ENCODE data around the gene MYLK.
A peak's percentile ranks its signal among the peaks of the same experiment; 100 is the strongest.
"Not testable (repeated sequence)": the region's sequence is repeated elsewhere in the genome, so short reads cannot be mapped to it uniquely, and the experiment has no call there.

MYLK gene

DNA sequence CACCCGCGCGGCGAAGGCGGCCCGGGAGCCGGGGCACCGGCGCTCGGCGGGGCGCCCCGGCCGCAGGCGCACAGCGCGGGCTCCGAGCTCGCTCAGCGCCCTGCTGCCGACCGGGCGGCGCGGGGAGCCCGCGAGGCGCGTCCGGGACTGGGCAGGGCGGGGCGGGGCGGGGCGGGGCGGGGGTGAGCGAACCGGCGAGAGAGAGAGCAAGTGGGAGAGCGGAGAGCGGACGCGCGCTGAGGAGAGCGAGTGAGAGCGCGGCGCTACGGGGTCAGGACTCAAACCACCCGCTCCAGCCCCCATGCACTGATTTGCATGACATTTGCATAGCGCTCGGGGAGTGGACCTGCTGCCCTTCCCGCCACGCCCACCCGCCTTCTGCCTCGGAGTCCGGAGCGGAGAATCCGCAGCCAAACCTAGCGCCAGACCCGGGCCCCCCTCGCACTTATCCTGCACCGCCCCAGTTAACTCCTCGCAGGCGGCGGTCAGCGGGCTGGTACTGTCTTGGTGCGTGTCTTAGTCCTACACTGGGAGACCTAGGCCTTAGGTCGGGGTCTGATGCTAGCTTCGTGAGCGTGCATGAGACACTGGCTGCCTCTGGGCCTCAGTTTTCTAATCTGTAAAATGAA lies at the start of gene MYLK:
TSS of gene MYLK (minus strand) at position 130 of the 629 bp plus-strand sequence. CDS start 90,491 bp downstream, outside the sequence.
- peak within 1 kb of the TSS; percentile 55 for H3K4me3 ChIP-seq (ENCODE audit: low read depth, low read length)

DNA sequence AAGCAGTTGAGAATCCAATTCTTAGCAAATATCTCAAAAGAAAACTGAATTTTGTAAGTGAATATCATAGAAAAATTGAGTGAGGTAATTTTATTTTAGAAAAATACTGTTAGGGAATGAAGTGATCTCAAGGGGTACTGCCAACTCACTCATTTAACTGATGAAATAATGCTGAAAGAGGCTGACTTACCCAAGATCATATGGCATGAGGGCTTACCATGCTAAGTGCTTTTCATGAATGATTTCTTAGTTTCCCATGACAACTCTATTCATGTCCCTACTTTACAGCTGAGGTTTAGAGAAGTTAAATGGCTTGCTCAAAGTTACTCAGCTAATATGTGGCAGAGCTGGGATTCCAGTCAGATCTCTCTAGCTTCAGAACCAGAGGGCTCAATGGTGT lies 46.3 kb upstream of the MYLK start:
- H3K4me3 ChIP-seq (ENCODE audit: low read depth, low read length) = no peak overlapping the region

GRCh38 chr3:123929325-123929724 lies 45.2 kb upstream of the MYLK start:
- no peak overlapping the region for H3K4me3 ChIP-seq (ENCODE audit: low read depth, low read length)

DNA sequence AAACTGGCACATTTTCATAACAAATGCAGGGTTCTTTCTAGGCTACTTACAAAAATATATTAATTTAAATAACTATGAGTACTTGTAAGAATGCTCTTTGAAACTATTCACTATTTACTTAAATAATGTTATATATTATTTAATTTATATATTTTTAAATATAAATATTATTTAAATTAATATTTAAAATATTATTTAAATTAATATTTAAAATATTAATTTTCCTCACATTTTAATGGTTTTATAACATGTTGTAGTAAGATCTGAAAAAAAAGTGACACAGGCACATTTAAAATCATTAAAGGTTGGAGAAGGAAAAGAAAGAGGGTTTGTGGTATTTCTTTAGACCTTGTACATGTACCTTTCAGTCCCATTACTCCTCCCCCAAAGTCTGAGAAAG lies 42.3 kb upstream of the MYLK start:
- no peak overlapping the region for H3K4me3 ChIP-seq (ENCODE audit: low read depth, low read length)

DNA sequence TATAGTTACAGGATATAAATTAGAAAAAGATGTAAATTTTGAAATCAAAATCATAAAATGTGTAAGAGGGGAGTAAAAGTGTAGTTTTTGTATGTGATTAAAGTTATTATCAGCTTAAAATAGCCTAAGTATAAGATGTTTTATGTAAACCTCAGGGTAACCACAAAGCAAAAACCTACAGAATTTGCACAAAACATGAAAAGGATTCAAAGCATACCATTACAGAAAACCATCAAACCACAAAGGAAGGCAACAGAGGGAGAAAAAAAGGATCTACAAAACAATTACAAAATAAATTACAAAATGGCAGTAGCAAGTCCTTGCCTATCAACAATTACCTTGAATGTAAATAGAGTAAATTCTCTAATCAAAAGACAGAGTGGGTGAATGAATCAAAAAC lies 36.7 kb upstream of the MYLK start:
- no peak overlapping the region for H3K4me3 ChIP-seq (ENCODE audit: low read depth, low read length)

GRCh38 chr3:123920383-123920782 lies 36.3 kb upstream of the MYLK start:
- H3K4me3 ChIP-seq (ENCODE audit: low read depth, low read length) = no peak overlapping the region

DNA sequence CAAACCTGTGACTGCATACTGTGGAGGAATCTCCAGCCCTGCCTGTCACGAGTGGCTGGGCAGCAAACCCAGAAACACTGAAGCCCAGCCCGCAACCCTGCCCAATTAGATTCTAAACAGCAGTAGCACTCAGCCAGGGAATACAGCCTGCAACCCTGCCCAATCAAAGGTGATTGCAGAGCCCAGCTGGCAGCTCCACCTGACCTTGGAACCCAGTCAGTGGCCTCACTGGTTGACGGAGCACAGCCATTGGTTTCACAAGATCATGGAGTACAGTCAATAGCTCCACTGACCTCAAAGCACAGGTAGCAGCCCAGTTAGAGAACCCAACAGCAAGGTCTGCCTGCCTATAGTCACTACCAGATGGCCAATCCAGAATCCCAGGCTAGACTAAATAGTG lies 35.2 kb upstream of the MYLK start:
- H3K4me3 ChIP-seq (ENCODE audit: low read depth, low read length) = no peak overlapping the region

DNA sequence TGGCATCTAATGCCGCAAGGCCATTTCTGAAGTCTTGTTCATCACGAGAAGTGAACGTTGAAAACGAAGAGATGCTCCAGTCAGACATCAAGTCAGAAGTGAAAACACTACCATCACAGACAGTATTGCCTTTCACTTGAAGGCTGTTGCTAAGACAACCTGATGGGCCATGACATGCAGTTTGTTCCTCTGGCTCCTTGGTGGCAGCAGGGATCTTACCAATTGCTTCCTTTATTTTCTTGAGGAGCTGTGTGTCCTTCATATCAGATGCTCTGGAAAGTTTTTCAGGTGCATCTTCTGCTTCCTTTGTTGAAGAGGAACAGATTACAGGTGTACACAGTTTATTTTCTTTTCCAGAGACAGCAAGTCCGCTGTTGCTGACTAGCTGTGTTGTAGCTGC lies 30.7 kb upstream of the MYLK start:
- H3K4me3 ChIP-seq (ENCODE audit: low read depth, low read length) = no peak overlapping the region

- H3K4me3 ChIP-seq (ENCODE audit: low read depth, low read length) = no peak overlapping the region
Observed at GRCh38 chr3:123909785-123910184, 25.7 kb upstream of the MYLK start.

DNA sequence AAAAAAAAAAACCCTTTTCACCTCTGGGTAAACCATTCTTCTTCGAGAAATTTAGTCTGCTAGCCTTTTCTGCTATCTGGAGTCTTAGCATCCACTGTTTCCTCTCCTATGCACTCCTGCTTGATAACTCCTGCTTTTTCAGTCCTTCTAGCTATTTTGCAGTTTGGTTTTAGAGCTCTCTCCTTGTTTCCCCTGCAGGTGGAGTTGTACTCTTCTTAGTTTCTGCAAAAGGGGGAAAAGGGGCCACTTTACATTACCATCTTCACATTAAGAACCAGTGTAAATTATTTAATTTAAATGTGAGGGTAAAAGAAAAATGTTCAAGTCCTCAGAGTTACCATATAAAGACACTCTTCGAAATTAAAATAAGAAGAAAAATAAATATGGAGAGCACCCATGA lies 23.6 kb upstream of the MYLK start:
- no peak overlapping the region for H3K4me3 ChIP-seq (ENCODE audit: low read depth, low read length)

DNA sequence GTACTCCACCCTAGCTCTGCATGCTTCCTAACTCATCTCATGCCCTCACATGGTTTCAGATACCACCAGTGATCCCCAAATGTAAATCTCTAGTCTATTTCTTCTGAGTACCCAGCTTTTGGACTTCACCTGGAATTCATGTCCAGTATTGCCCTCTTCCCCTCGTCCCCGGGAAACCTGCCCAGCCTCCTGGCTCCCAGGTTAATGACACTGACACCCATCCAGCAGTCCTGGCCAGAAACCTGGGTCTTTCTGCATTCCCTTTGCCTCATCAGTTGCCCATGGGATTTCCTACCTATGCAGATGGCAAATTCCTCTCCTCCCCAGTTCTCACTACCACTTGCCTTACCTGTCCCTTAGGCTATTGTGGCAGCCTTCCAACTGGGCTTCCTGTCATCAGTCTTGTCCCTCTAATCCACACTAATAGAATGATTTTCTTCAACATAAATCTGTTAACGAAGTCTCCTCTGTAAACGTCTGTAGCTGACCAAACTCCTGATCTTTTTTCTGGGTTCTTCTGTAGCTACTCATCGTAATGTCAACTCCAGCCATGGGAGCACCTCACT lies 15.3 kb upstream of the MYLK start:
- H3K4me3 ChIP-seq (ENCODE audit: low read depth, low read length) = no peak overlapping the region

DNA sequence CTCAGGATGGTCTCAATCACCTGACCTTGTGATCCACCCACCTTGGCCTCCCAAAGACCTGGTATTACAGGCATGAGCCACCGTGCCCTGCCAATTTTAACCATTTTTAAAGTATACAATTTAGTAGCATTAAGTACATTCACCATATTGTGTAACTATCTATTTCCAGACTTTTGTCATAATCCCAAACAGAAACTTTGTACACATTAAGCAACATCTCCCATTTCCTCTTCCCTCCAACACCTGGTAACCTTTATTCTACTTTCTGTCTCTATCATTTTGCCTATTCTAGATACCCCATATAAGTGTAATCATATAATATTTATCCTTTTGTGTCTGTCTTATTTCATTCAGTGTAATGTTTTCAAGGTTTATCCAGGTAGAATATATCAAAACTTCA lies 8.9 kb upstream of the MYLK start:
- H3K4me3 ChIP-seq (ENCODE audit: low read depth, low read length) = no peak overlapping the region

DNA sequence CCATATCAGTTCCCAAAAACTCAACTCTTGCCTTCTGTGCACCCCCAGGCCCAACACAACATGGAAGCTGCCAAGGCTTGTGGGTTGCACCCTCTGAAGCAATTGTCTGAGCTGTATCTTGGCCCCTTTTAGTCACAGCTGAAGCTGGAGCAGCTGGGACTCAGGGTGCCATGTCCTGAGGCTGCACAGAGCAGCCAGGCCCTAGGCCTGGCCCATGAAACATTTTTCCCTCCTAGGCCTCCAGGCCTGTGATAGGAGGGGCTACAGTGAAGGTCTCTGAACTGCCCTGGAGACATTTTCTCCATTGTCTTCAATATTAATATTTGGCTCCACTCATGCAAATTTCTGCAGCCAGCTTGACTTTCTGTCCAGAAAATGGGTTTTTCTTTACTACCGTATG lies 8.1 kb upstream of the MYLK start:
- H3K4me3 ChIP-seq (ENCODE audit: low read depth, low read length) = no peak overlapping the region

- H3K4me3 ChIP-seq (ENCODE audit: low read depth, low read length) = not testable (repeated sequence)
Observed at GRCh38 chr3:123890991-123891390, 6.9 kb upstream of the MYLK start.

DNA sequence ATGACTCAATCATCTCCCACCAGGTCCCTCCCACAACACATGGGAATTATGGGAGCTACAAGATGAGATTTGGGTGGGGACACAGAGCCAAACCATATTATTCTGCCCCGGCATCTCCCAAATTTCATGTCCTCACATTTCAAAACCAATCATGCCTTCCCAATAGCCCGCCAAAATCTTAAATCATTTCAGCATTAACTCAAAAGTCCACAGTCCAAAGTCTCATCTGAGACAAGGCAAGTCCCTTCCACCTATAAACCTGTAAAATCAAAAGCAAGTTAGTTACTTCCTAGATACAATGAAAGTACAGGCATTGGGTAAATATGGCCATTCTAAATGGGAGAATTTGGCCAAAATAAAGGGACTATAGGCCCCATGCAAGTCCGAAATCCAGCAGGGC lies 6.0 kb upstream of the MYLK start:
- H3K4me3 ChIP-seq (ENCODE audit: low read depth, low read length) = not testable (repeated sequence)

GRCh38 chr3:123884993-123885392 lies 861 bp upstream of the MYLK start:
- no peak overlapping the region for H3K4me3 ChIP-seq (ENCODE audit: low read depth, low read length)

DNA sequence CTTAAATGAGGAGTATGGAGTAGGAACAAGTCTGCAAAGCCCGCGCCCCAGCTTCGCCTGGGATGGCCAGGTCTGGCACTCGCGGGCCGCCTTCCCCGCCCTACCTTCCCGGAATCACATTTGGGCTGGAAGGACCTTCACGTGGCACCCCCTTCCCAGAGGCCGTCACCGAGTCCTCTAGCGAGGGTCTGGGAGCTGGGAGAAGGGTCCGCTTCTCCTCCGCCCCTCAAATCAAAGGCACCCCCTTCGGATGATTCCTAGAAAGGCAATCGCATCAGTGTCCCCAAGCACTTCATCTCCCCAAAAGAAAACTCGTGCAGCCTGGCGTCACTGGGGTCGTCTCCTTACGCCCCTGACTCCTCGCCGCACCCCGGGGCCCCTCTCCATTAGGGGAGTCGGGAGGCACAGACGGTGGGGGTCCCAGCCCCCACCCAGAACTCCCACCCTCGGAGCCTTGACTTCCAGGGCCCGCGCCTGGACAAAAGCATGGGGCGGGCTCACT lies 380 bp downstream of the MYLK start:
- H3K4me3 ChIP-seq (ENCODE audit: low read depth, low read length) = peak overlapping the region; percentile 55

- peak overlapping the region; percentile 55 for H3K4me3 ChIP-seq (ENCODE audit: low read depth, low read length)
Observed at GRCh38 chr3:123883111-123883510, 1.0 kb downstream of the MYLK start.

- H3K4me3 ChIP-seq (ENCODE audit: low read depth, low read length) = no peak overlapping the region
Observed at GRCh38 chr3:123881771-123882170, 2.4 kb downstream of the MYLK start.

DNA sequence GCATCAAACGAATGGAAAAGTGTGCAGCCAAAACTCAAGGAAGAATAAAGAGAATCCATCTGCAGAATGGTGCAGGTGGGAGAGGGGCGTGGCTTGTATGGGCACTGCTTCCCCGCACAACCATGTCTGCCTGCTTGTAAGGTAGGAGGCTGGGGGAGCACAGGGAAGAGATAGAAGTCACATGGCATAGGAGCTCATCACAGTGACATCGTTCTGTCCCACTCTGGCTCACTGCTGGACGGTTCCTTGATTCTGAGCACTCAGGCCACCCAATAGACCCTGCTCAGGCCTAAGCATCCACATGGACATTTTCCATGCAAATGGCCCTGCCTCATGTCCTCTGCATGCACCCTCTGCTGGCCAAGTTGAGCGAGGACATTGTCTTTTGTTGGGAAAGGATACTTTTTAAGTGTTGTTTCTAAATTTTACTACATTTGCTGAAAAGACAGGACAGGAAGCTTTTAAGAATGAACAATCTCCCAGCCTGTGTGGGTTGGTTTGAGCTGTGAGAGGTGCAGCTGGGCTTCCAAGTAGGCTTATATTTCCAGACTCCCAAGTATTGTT lies 3.1 kb downstream of the MYLK start:
- no peak overlapping the region for H3K4me3 ChIP-seq (ENCODE audit: low read depth, low read length)

DNA sequence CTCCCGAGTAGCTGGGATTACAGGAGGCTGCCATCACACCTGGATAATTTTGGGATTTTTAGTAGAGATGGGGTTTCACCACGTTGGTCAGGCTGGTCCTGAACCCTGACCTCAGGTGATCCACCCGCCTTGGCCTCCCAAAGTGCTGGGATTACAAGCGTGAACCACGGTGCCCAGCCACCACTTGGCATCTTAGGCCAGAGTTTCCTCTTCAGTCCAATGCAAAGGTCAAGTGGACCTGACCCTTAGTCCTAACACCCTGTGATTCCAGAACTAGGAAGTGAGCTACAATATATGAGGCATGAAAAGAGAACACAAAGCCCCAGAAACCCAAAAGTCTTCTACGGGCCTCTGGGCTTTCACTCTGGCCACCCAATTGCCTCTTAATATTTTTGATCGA lies 5.3 kb downstream of the MYLK start:
- H3K4me3 ChIP-seq (ENCODE audit: low read depth, low read length) = no peak overlapping the region

DNA sequence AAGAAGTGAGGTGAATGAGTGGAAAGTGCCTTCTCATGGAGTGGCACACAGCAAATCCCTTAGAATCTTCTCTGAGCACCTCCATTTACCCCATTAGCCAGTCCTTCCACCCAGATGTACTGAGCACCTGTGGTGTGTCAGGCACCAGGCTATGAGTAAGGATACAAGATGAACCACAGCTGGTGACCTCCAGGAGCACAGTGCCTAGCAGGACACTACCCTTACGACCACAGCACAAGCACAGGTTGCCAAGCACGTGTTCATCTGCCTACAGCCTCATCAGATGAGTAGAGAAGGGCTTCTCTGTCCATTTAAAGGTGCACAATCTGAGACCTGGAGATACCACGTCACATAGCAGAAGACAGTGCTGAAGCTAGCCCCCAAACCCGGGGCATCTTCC lies 6.2 kb downstream of the MYLK start:
- no peak overlapping the region for H3K4me3 ChIP-seq (ENCODE audit: low read depth, low read length)

DNA sequence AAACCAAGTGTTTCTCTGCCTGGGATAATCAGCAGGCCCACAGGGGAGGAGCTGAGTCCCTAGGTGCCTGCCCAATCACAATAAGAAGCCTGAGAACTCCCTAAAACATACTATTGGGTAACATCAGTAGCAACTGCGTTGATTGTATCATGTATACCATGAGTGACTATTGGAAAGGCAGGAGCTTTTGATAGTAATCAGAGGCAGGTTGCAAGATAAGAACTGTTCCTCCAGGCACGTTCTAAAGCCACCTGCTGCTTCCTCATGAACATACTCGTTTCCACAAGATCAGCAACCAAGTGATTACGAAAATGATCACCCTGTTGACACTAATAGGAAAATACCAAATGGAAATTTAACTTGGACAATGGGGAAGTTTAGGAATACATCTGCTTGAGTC lies 6.7 kb downstream of the MYLK start:
- no peak overlapping the region for H3K4me3 ChIP-seq (ENCODE audit: low read depth, low read length)

Measured in iPS-11a (cell line).